DOHH2 (cell line): ENCODE results near the gene CCR2.

ENCODE experiments used
- EZH2phosphoT487 ChIP-seq: fragments of 200-600 bp; sonication (generic); IDR thresholded peaks from 2 replicates; pipeline ENCODE4 v1.6.1; 2017; ENCODE audit warnings: borderline replicate concordance, mild to moderate bottlenecking, antibody characterized with exemption, low read length, moderate library complexity, mixed read lengths
- TF ChIP-seq, protein P1 (sequence below): fragments of 200-600 bp; sonication (generic); IDR thresholded peaks from one replicate; pipeline ENCODE4 v1.5.1; 2014; ENCODE audit warnings: antibody characterized with exemption, mild to moderate bottlenecking, low read depth, low read length; ENCODE audit not compliant: poor library complexity, severe bottlenecking

DNA sequence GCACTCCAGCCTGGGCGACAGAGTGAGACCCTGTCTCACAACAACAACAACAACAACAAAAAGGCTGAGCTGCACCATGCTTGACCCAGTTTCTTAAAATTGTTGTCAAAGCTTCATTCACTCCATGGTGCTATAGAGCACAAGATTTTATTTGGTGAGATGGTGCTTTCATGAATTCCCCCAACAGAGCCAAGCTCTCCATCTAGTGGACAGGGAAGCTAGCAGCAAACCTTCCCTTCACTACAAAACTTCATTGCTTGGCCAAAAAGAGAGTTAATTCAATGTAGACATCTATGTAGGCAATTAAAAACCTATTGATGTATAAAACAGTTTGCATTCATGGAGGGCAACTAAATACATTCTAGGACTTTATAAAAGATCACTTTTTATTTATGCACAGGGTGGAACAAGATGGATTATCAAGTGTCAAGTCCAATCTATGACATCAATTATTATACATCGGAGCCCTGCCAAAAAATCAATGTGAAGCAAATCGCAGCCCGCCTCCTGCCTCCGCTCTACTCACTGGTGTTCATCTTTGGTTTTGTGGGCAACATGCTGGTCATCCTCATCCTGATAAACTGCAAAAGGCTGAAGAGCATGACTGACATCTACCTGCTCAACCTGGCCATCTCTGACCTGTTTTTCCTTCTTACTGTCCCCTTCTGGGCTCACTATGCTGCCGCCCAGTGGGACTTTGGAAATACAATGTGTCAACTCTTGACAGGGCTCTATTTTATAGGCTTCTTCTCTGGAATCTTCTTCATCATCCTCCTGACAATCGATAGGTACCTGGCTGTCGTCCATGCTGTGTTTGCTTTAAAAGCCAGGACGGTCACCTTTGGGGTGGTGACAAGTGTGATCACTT lies 18.8 kb downstream of the CCR2 start:
- TF ChIP-seq, protein P1, sequence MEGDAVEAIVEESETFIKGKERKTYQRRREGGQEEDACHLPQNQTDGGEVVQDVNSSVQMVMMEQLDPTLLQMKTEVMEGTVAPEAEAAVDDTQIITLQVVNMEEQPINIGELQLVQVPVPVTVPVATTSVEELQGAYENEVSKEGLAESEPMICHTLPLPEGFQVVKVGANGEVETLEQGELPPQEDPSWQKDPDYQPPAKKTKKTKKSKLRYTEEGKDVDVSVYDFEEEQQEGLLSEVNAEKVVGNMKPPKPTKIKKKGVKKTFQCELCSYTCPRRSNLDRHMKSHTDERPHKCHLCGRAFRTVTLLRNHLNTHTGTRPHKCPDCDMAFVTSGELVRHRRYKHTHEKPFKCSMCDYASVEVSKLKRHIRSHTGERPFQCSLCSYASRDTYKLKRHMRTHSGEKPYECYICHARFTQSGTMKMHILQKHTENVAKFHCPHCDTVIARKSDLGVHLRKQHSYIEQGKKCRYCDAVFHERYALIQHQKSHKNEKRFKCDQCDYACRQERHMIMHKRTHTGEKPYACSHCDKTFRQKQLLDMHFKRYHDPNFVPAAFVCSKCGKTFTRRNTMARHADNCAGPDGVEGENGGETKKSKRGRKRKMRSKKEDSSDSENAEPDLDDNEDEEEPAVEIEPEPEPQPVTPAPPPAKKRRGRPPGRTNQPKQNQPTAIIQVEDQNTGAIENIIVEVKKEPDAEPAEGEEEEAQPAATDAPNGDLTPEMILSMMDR = peak; percentile 47
- TF ChIP-seq EZH2phosphoT487 = no peak
